ENCODE results near the gene MYRFL. TPM values are rescaled to one million over a fixed set of nuclear protein-coding genes. Genes with fewer than 3 reads are reported as not detected.

Gene MYRFL
- total RNA-seq, 1 donor from 2014 or later, result 0.43 TPM

DNA sequence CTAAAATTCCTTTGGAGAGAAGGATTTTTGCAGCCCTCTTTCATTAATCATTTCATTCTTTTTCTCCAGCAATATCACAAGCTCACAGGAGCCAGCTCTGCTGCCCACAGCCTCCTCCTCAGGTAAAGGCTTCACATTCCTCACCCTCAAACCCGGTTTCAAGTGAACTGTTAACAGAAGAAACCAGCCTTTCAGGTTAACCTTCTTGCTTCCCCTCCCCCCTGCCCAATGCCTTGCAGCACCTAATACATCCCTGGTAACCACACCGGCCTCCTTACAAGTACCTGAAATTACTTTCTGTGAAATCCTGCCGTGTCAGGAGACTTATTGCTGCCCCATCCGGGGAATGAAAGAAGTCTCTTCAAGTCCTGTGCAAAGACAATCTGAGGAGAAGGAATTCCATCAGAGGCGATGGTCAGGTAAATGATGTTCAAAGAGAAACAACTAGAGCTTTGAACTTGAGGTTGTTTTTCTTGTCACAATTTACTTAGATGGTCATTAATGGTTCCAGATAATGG lies 111.2 kb downstream of the MYRFL start:
- Mint-ChIP-seq H3K4me3 (peak overlapping the region; percentile 74), H3K27ac (peak overlapping the region; percentile 87), H3K27me3 (no peaks in the 10 kb centered on the region), H3K9me3 (peaks cover 6% of the 10 kb centered on the region), H3K36me3 (peaks cover 5% of the 10 kb centered on the region), H3K4me1 (ENCODE audit: unreplicated experiment) (peaks cover 35% of the 10 kb centered on the region)
- TF ChIP-seq, protein P1, sequence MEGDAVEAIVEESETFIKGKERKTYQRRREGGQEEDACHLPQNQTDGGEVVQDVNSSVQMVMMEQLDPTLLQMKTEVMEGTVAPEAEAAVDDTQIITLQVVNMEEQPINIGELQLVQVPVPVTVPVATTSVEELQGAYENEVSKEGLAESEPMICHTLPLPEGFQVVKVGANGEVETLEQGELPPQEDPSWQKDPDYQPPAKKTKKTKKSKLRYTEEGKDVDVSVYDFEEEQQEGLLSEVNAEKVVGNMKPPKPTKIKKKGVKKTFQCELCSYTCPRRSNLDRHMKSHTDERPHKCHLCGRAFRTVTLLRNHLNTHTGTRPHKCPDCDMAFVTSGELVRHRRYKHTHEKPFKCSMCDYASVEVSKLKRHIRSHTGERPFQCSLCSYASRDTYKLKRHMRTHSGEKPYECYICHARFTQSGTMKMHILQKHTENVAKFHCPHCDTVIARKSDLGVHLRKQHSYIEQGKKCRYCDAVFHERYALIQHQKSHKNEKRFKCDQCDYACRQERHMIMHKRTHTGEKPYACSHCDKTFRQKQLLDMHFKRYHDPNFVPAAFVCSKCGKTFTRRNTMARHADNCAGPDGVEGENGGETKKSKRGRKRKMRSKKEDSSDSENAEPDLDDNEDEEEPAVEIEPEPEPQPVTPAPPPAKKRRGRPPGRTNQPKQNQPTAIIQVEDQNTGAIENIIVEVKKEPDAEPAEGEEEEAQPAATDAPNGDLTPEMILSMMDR (conservative IDR thresholded peaks at IDR 0.05), result no peak
- no peak for DNase-seq (ENCODE audit: extremely low spot score, unreplicated experiment)

DNA sequence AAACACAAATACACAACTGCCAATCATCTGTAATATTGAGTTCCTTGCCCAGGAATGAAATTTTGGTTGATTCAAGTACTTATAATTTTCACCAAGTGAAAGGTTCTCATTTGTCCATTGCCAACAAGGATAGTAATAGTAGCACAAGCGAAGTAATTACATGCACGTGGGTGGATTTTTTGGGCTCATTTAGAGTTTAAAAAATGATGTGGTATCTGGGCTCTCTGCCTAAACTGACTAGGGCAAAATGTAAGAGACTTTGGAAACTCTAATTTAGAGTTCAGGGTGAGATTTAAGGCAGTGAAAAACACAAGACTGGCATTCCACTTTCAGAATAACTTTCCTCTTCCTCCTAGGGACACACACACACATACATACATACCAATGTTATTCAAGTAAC lies 111.7 kb downstream of the MYRFL start:
- H3K4me3 Mint-ChIP-seq, result no peak overlapping the region
- peaks cover 35% of the 10 kb centered on the region for H3K4me1 Mint-ChIP-seq (ENCODE audit: unreplicated experiment)
- H3K27ac Mint-ChIP-seq, result peak overlapping the region; percentile 87
- peaks cover 5% of the 10 kb centered on the region for H3K36me3 Mint-ChIP-seq
- H3K9me3 Mint-ChIP-seq, result peaks cover 6% of the 10 kb centered on the region
- TF ChIP-seq, protein P1 (conservative IDR thresholded peaks at IDR 0.05), result no peak
- H3K27me3 Mint-ChIP-seq, result no peaks in the 10 kb centered on the region
- DNase-seq (ENCODE audit: extremely low spot score, unreplicated experiment), result no peak

DNA sequence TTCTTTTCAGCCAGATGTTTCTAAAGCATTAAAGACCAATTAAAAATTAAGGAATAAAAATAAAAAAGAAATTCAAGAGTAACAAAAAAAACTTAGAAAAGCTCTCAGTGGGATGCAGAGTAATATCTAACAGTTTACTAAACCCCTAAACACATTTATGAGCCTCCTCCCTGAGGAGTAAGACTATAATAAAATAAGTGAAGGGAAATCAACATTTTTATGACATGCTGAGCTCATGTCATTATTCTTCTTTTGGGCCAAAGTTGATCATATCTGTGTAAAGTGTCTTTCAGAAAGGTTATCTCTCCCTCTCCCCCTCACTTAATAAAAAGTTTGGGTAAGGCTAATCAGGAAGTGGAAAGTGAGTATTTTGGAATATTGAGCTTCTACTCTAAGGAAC lies 122.1 kb downstream of the MYRFL start:
- no peak for DNase-seq (ENCODE audit: extremely low spot score, unreplicated experiment)
- peaks cover 12% of the 10 kb centered on the region for H3K4me1 Mint-ChIP-seq (ENCODE audit: unreplicated experiment)
- TF ChIP-seq, protein P1 (conservative IDR thresholded peaks at IDR 0.05), result no peak
- H3K9me3 Mint-ChIP-seq, result peaks cover 3% of the 10 kb centered on the region
- no peak overlapping the region for H3K27ac Mint-ChIP-seq
- H3K36me3 Mint-ChIP-seq, result no peaks in the 10 kb centered on the region
- H3K27me3 Mint-ChIP-seq, result no peaks in the 10 kb centered on the region
- no peak overlapping the region for H3K4me3 Mint-ChIP-seq

DNA sequence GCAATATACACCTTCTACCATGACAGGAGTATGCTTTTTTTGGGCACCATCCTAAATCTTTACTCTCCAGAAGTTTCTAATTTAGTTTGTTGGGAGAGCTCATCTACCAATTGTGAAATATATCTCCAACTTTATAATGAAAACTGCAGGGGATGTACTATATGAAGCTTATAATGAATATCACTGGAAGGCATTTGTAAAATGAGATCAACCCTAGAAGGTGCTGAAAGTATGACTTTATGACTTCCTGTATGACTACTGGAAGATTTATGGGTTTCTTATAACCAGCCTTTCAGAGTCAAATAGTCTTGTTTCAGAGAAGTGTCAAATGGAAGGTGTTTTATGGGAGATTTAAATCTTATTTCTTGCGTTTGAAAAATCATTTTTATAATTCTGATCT lies 122.9 kb downstream of the MYRFL start:
- TF ChIP-seq, protein P1 (conservative IDR thresholded peaks at IDR 0.05), result no peak
- Mint-ChIP-seq H3K4me3 (no peak overlapping the region), H3K36me3 (no peaks in the 10 kb centered on the region), H3K27ac (no peak overlapping the region), H3K27me3 (no peaks in the 10 kb centered on the region), H3K9me3 (peaks cover 3% of the 10 kb centered on the region), H3K4me1 (ENCODE audit: unreplicated experiment) (peaks cover 15% of the 10 kb centered on the region)
- no peak for DNase-seq (ENCODE audit: extremely low spot score, unreplicated experiment)

DNA sequence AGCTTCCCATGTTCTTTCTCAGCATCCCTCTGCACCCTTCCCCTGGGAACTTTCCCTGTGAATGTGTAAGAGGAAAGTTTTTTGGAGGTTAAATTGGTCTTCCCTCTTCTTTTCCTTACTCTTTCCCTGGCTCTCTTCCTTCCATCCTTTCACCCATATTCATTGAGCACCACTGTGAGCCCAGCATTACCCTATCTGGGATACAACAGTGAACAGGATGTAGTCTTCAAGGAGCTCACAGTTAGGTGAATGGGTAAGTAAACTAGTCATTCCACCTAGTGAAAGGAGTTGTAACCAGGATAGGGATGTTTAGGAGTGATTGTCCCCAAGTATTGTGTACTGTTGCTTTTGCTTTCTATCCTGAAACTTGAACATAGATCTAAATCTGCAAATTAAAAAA lies 123.8 kb downstream of the MYRFL start:
- no peaks in the 10 kb centered on the region for H3K27me3 Mint-ChIP-seq
- DNase-seq (ENCODE audit: extremely low spot score, unreplicated experiment), result no peak
- no peaks in the 10 kb centered on the region for H3K36me3 Mint-ChIP-seq
- no peak overlapping the region for H3K4me3 Mint-ChIP-seq
- TF ChIP-seq, protein P1 (conservative IDR thresholded peaks at IDR 0.05), result no peak
- peaks cover 18% of the 10 kb centered on the region for H3K4me1 Mint-ChIP-seq (ENCODE audit: unreplicated experiment)
- H3K9me3 Mint-ChIP-seq, result peaks cover 3% of the 10 kb centered on the region
- no peak overlapping the region for H3K27ac Mint-ChIP-seq

Data from type B pancreatic cell (in vitro differentiated cells).